Activated naive CD4-positive, alpha-beta T cell treated with Interleukin-2 at 50 U/mL for 16 hours (primary cell): ENCODE measurements around the gene DMXL1.
"Not testable (repeated sequence)": the region's sequence is repeated elsewhere in the genome, so short reads cannot be mapped to it uniquely, and the experiment has no call there.

Experiments used
- DNase-seq: peaks from one replicate; pipeline ENCODE4 v3.0.0-alpha.2; 2020

The DMXL1 gene

GRCh38 chr5:119135743-119136142 is 64.9 kb downstream of the DMXL1 start:
- DNase-seq, result not testable (repeated sequence)

- DNase-seq, result no peak
These were observed 65.9 kb downstream of the DMXL1 start for GRCh38 chr5:119136666-119137318.

- no peak for DNase-seq
These were observed 82.7 kb downstream of the DMXL1 start for GRCh38 chr5:119153629-119154028.

GRCh38 chr5:119158144-119158543 is 87.3 kb downstream of the DMXL1 start:
- DNase-seq, result no peak

- DNase-seq, result no peak
These were observed 90.5 kb downstream of the DMXL1 start for GRCh38 chr5:119161430-119161829.

- no peak for DNase-seq
These were observed 95.1 kb downstream of the DMXL1 start for GRCh38 chr5:119166026-119166425.

- no peak for DNase-seq
These were observed 97.5 kb downstream of the DMXL1 start for GRCh38 chr5:119168401-119168800.

- DNase-seq, result no peak
These were observed 100.8 kb downstream of the DMXL1 start for GRCh38 chr5:119171686-119172085.

GRCh38 chr5:119174578-119175163 is 103.8 kb downstream of the DMXL1 start:
- no peak for DNase-seq

- DNase-seq, result no peak
These were observed 105.9 kb downstream of the DMXL1 start for GRCh38 chr5:119176785-119177184.

GRCh38 chr5:119177226-119177625 is 106.3 kb downstream of the DMXL1 start:
- no peak for DNase-seq

GRCh38 chr5:119178435-119178834 is 107.5 kb downstream of the DMXL1 start:
- DNase-seq, result no peak

- DNase-seq, result no peak
These were observed 109.2 kb downstream of the DMXL1 start for GRCh38 chr5:119179857-119180641.

GRCh38 chr5:119185512-119185911 is 114.6 kb downstream of the DMXL1 start:
- not testable (repeated sequence) for DNase-seq

- no peak for DNase-seq
These were observed 117.1 kb downstream of the DMXL1 start for GRCh38 chr5:119187776-119188529.

GRCh38 chr5:119190470-119191095 is 119.7 kb downstream of the DMXL1 start:
- no peak for DNase-seq

GRCh38 chr5:119191944-119192343 is 121.1 kb downstream of the DMXL1 start:
- no peak for DNase-seq

GRCh38 chr5:119200795-119201194 is 129.9 kb downstream of the DMXL1 start:
- DNase-seq, result no peak

- DNase-seq, result no peak
These were observed 136.2 kb downstream of the DMXL1 start for GRCh38 chr5:119207105-119207504.

GRCh38 chr5:119212026-119212425 is 141.1 kb downstream of the DMXL1 start:
- DNase-seq, result no peak

- no peak for DNase-seq
These were observed 141.8 kb downstream of the DMXL1 start for GRCh38 chr5:119212676-119213075.

- DNase-seq, result no peak
These were observed 146.3 kb downstream of the DMXL1 start for GRCh38 chr5:119217183-119217582.
